Tongue (tissue), 2 donors: Measurements from ENCODE around the gene C1orf159. TPM values are rescaled to one million over a fixed set of nuclear protein-coding genes. Genes with fewer than 3 reads are reported as not detected.
"Not testable (repeated sequence)": the region's sequence is repeated elsewhere in the genome, so short reads cannot be mapped to it uniquely, and the experiment has no call there.

Experiments used
- DNase-seq: peaks from one replicate; pipeline ENCODE4 v3.0.0-alpha.2; 2015
- total RNA-seq: library from RNA; depleted of rRNA; stranded (reverse); fragments of >200 nt; gene quantifications from one replicate; pipeline ENCODE4 v1.2.3, GENCODE V29; 2014

The C1orf159 gene
- total RNA-seq, 1 donor from 2014 or later, result 3.8 TPM

DNA sequence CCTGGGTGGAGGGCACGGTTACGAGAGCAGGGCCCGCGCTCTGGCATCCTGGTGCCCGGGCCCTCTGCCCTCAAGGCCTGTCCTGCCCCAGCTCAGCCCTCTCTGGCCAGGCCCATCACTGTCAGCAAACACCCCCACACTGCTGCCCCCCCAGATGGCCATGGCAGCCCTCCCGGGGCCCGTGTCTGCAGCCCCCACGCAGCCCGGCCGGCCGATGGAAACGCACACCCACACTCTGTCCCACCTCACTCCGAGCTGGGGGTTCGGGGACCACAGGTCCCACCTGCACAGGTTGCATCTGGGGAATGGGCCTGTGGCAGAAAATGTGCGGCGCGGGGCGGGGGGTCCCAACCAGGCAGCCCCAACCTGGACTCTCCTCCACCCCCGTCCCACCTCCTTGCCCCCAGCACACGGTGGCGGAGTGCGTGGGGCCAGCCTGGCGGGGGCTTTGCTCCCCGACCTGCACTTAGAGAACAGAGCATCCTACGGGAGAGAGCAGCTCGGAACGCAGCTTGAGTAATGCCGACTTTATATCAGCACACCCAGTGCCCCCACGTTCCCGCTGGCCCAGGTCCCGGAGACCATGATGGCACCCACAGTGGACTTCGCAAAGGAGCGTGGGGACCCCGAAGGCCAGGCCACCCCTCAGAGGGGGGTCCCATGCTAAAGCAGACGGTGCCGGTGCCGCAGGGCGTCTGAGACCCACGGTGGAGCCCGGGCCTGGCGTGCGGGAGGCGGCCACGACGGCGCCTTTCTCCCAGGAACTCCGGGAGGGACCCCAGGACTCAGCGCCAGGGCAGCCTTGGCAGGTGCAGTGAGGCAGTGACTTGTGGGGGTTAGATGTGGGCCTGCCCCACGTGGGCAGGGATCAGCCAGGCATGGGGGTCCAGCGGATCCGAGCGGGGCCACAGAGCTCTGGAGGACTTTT, 34.3 kb downstream of the C1orf159 start:
- no peak for DNase-seq

DNA sequence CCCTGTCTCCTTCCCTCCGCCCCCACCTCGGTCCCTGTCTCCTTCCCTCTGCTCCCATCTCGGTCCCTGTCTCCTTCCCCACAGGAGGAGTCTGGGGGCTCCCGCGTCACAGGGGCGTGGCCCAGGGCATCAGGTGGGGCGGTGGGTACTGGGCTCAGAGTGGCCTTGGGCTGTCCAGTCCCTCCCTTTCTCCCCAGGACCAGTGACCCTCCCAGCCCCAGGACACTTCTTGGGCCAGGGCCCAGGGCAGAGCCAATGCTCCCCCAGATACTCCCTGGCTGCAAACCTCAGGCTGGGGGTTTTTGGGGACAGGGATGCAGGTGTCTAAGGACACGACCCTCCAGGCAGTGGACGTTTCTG, 35.0 kb downstream of the C1orf159 start:
- no peak for DNase-seq

DNA sequence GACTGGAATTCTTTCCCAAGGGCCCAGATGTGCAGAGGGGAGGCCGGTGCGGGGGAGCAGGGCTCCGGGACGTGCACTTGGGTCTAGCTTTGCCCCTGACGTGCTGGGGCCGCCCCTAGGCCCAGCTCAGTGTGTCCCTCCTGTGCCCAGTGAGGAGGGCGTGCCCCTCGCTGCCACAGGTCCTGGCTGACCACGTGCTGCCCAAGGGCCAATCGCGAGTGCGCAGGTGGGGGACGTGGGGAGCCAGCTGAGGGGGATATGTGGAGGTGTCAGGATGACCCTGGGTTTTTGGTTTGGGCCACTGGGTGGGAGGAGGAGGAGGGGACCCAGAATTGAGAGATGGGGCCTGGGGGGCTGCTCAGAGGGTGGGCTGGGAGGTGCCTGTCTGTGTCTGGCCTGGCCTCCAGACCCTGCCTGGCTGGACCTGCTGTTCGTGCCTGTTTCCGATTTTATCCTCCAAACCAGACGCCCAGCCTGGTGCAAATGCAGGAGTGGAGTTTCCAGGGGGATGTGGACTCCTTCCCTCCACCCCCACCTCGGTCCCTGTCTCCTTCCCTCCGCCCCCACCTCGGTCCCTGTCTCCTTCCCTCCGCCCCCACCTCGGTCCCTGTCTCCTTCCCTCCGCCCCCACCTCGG, 35.6 kb downstream of the C1orf159 start:
- DNase-seq, result peak; percentile 75

DNA sequence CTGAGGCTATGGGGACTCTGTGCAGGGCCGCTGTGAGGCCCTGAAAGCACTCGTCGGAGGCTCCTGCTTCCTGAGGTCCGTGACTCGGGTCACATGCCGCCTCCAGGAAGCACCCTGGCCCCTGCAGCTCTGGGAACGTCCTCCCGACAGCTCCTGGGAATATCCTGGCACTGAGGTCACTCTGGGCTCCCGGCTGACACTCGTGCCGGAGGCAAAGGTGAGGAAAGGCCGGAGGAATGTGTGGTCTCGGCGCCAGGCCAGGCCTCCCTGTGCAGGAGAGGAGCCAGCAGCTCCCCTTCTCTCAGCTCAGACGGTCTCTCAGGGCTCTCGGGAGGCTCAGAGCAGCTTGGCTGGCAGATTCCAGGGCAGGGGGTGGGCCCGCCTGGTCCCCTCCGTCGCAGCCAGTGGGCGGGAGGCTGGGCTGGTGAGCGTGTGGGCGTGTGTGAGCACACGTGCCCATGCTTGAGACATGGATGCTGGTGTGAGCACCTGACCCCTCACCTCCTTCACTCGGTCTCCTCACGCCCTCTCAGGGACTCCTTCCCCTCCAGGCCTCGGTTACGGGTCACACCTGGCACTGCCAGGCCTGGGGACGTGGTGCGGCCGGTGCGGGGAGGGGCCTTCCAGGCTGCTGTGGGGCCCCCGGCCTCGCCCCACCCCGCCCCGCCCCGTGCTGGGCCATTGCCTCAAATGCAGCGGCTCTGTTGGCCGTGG, 36.3 kb downstream of the C1orf159 start:
- DNase-seq, result peak; percentile 70

DNA sequence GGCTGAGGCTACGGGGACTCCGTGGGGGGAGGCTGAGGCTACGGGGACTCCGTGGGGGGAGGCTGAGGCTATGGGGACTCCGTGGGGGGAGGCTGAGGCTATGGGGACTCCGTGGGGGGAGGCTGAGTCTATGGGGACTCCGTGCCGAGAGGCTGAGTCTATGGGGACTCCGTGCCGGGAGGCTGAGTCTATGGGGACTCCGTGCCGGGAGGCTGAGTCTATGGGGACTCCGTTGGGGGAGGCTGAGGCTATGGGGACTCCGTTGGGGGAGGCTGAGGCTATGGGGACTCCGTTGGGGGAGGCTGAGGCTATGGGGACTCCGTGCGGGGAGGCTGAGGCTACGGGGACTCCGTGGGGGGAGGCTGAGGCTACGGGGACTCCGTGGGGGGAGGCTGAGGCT, 38.5 kb downstream of the C1orf159 start:
- not testable (repeated sequence) for DNase-seq

DNA sequence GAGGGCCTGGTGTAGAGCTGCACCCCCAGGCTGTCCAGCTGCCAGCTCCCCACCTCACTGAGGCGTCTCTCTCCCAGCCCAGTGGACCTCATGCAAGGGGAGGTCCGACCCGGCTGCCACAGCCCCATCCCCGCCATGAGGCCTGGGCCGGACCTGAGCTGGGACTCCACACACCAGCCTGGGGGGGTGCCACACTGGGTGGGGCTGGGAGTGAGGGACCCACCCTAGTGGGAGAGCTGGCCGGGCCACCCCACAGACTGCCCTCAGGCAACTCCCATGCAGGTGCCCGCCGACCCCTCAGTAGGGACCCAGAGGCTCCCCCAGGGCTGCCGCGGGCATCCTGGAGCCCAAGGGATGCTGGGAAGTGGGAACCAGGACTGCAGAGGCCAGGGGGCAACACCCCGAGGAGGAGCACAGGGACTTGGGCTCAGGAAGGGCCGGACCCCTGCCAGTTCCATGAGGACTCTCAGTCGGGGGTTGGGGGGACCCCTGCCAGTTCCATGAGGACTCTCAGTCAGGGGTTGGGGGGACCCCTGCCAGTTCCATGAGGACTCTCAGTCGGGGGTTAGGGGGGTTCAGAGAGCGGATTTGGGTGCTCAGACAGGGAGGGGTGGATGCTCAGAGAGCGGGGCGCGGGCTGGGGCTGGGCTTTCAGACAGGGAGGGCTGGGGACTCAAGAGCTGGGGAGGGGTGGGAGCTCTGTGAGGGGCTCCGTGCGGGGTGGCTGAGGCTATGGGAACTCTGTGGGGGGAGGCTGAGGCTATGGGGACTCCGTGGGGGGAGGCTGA, 40.5 kb downstream of the C1orf159 start:
- no peak for DNase-seq

DNA sequence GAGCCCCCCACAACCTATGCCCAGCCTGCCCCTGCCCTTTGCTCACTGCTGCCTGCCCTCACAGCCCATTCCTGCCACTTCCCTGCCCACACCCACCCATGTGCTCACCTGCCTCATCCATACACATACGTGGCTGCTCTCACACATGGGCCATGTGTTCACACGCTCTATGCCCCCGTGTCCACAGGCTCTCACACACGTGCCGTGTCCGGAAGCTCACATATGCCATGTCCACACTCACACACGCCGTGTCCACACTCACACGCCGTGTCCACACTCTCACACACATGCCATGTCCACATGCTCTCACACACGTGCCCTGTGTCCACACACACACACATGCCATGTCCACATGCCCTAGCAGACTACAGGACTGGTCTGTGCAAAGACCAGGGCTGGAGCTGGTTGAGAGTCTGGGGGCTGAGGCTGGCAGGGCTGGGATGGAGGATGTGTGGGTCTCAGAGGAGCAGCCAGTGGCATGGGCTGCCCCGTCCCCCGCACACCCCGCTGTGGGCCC, 41.2 kb downstream of the C1orf159 start:
- DNase-seq, result no peak

DNA sequence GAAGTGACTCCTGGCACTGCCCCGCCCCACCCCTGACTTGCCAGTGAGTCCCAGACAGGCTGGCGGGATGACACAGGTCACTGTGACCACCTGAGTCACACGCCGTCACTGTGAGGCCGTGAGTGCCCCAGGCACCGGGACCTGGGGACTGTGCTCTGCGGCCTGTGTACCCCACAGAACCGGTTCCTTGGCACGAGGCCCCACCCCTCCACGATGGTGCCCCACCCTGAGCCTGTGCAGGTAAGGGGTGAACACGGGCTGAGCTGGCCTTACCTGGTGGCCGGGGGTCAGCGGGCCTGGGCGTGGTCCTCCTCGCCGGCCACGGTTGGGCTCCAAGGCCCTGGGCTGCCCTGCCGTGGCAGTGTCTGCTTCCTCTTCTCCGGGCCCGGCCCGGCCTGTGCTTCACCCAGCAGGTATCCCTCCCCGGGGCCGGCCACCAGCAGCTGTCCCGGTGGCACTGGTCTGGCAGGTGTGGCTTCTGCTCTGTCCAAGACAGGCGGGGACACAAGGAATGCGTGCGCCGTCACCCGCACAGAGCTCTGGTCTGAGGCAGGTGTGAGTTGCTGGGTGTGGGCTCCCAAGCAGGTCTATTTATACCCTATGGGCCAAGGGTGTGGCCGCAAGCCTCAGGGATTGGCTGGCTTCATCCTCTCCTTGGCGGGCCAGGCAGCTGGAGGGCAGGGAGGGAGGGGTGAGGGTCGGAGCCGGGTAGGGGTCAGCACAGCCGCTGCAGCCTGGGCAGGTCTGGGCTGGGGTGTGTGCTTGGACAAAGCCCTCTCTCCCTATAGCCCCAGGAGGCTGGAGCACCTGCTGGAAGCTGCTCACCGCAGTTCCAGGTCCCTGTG, 41.9 kb downstream of the C1orf159 start, which contains the start of gene RNF223:
TSS of gene RNF223 (minus strand) at position 564 of the 845 bp plus-strand sequence. CDS start 1,740 bp downstream, outside the sequence.
- DNase-seq, result peak; percentile 68

DNA sequence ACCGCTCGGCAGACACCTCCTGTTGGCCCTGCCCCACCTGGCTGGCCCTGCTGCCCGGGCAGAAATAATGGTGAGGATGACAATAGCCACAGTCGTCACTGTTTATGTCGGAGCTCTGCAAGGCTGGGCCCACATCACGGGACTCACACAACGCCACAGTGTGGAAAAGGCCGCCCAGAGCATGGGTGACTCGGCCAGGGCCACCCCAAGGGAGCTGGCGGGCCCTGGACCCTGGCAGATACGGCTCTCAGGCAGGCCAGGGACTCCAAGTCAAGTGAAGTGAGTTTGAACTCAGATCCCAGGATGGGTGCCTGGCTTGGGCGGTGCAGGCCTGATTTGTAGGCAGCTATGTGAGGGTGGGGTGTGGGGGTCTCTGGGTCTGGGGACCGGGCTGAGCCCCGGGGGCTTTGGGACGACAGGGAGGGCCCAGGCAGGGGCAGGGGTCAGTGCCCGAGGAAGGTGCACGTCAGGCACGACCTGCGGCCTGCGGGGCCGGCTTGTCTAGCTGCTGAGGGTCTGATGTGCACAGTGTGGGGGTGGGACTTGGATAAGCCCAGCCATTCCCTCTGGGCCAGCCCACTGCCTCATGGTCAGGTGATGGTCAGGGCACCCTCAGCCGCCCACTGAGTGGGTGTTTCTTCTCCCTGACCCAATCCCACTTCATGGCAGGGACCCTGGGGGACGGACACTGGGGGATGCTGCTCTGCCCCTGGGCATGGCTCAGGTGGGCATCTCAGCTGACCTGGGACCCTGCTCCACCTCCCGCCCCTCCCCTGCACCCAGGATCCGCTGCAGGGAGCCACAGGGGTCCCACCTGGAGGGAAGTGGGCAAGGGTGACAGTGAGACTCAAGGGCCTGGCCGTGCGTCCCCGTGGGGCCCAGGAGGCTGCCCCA, 42.8 kb downstream of the C1orf159 start:
- DNase-seq, result no peak

DNA sequence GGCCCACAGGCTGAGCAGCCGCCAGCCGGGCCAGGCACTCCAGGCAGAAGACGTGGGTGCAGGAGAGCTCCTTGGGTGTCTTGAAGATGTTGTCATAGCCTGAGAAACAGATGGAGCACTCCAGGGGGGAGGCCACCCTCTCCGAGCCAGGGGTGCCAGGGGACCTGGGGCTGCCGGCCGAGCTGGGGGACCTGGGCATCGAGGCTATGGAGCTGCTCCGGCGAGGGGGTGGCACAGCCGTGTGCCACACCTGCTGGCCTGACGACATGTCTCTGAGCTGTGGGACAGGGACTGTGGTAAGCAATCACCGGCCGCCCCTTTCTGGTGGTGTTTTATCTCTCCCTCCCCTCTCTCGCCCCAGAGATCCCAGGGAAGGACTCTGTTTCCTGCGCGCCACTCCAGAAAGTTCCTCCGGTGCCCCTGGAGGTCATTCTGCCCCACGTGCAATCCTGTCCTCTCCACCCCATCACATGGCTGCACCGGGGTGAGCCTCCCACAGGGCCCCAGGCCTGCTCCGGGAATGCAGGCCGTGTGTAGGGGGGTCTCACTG, 43.5 kb downstream of the C1orf159 start:
- no peak for DNase-seq

DNA sequence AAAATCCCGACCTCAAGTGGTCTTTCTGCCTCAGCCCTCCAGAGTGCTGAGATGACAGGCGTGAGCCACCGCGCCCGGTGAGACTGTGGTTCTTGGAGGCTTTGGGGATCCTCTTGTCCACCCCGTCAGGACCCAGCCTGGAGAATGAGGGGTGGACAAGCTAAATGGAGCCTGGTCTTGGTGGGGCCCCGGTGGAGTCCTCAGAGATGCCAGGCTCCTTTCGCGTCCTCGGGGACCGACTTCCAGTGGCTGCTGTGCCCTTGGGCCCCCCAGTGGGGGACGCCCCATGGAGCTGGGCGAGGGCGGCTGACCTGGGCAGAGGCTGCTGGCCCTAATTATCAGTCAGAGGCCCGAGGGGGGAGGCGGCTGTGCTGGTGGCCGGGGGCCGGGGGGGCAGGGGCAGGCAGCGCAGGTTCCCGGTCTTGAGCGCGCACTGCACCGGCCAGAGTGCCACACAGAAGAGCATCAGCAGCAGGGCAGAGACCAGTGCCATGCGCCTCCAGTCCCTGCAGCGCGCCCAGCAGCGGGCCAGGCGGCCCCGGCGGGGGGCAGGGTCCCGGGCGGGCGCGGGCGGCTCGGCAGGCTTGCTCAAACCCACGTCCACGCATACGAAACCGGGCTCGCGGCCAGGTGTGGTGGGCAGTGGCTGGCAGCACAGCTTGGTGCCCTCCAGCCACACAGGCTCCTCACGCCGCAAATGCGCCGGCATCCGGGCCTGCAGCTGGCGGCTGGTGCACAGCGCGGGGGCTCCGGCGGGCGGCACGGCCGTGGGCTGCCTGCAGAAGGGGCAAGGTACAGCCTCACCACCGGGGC, 44.2 kb downstream of the C1orf159 start:
- DNase-seq, result no peak

DNA sequence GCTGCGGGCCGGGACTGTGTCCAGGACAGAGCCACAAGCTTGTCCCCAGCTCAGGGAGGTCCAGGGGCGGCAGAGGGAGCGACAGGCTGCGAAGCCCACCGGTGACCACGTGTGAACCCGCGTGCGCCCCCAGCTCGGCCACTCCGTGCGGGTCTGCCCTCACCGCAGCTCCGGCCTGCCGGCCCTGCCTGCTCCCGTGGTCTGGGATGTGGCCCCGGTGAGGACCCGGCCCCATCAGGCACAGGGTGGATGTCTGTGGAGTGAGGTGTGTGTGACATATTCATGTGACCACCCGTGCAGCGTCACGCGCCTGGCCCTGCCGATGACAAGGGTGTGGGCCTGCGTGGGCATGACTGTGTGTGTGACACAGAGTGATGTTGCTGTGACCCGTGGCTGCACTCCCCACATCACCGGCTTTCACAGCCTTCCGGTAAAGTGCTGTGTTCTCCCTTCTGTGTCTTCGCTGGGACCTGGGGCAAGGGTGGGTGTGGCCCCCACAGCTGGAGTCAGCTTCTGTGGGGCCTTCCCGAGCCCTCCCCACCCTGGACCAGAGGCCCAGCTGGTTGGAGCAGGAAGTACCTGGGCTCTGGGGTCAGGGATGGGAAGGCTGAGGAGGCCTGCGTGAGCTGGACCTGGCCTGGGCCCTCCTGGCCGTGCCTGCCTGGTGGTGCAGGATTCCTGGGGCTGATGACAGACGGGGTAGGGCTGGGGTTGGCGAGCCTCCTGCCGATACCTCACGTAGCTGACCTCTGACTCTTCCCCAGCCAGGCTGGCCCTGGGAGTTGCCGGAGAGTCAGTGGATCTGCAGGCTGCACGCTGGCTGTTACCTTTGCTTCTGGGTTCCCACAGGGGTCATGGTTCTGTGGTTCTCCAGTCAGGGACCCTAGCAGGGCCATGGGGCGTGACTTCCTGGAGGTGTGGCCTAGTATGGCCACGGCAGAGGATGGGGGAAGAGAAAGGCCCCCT, 45.9 kb downstream of the C1orf159 start:
- DNase-seq, result no peak

DNA sequence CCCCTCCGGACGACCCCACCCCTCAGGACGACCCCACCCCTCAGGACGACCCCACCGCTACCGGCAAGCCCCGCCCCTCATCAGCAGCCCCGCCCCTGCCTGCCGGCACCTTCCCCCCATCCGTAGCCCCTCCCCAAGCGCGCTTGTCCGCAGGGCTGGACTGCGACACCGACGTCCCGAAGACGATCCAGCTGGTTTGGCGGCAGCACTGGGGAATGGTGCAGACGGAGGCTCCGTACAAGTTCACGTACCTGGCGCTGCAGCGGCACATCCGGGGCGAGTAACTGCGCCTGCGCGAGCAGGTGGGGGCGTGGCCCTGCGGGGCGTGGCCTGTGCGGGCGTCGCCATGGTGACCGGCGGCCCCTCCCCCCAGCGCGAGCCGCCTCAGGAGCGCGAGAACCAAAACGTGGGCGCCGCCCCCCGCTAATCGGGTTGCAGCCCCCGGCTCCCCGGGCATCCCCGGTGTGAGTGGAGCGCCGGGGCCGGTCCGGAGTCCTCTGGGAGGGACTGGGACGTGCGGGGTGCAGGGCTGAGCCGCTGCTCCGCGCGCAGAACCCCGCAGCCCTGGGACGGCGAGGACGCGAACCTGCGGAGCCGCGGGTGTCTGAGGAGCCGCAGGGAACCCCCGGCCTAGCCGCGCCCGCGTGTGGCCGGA, 46.7 kb downstream of the C1orf159 start:
- DNase-seq, result peak; percentile 77

DNA sequence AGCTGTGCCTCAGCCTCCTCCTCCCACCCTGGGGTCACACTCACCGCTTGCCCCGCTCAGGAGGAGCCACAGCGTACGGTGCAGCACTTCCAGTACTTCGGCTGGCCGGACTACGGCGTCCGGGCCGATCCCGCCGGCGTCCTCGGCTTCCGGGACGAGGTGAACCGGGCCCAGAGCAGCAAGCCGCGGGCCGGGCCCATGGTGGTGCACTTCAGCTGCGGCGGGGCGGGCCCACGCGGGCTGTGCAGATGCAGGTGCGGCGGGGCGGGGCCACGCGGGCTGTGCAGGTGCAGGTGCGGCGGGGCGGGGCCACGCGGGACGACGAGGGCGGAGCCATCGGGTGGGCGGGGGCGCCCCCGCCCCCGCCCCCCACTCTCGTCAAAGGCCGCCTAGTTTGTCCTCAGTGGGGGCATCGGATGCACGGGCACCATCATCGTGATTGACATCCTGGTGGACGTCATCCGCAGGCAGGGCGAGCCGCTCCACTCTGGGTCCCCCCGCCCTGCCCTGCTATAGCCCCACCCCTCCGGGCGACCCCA, 47.3 kb downstream of the C1orf159 start:
- DNase-seq, result no peak

DNA sequence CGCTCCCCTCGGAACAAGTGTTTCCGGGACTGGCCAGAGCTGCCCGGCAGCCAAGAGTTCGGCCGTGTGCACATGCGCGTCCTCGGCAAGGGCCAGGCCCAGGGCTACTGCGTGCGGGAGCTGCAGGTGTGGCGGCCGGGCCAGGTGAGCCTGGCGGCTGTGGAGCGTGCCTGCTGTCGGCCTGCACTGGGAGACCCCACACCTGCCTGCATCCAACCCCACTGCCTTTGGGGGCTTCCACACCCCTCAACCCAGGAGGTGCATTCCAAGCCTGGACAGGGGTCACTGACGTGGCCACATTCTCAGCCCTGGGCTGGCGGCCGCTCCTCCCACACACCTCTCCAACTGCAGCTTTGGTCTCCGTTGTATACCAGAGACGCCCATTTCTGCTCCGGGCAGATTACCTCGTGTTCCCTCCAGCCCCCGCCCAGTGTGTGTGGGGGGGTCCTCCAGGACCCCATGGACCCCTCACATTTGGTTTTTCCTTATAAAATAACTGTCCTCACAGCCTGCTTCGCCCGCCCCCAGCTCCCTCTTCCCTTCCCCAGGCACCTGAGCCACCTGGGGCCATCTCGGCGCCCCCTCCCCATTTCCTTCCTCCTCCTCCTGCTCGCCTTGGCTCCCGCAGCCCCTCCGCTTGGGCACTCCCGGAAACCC, 47.9 kb downstream of the C1orf159 start:
- DNase-seq, result no peak
